Left lung (tissue), 14 donors: ENCODE results near the gene WDR73. TPM values are rescaled to one million over a fixed set of nuclear protein-coding genes. Genes with fewer than 3 reads are reported as not detected.
A peak's percentile ranks its signal among the peaks of the same experiment; 100 is the strongest.

Source experiments
- ATAC-seq: fragments of 200-7000 bp; cut with Tn5 transposase; one replicate; pipeline ENCODE4 v1.9.1; 2020; ENCODE audit warnings: moderate library complexity
- DNase-seq, 4 donors: peaks; one replicate each; pipeline ENCODE4 v3.0.0-alpha.2; 2013 to 2020
- H3K27ac ChIP-seq, 2 donors: fragments of 200-600 bp; sonication (generic) in 1 of 2; one replicate each; pipeline versions ENCODE4 v1.5.0 to v1.8.0; 2020 to 2021
- H3K27me3 ChIP-seq, 2 donors: fragments of 200-600 bp; sonication (generic) in 1 of 2; one replicate each; pipeline versions ENCODE4 v1.5.0 to v1.8.0; 2020 to 2021
- H3K36me3 ChIP-seq, 2 donors: fragments of 200-600 bp; sonication (generic) in 1 of 2; one replicate each; pipeline versions ENCODE4 v1.5.0 to v1.8.0; 2020 to 2021
- H3K4me1 ChIP-seq, 2 donors: fragments of 200-600 bp; one replicate each; pipeline ENCODE4 v1.8.0; 2021
- H3K4me3 ChIP-seq, 2 donors: fragments of 200-600 bp; sonication (generic) in 1 of 2; one replicate each; pipeline versions ENCODE4 v1.5.0 to v1.8.0; 2020 to 2021; ENCODE audit warnings: mild to moderate bottlenecking in 1 of 2
- H3K9me3 ChIP-seq, 2 donors: fragments of 200-600 bp; sonication (generic) in 1 of 2; one replicate each; pipeline versions ENCODE4 v1.5.0 to v1.8.0; 2020 to 2021
- intact Hi-C, 2 donors: fragments of 100-400 bp; cut with DNase I; formaldehyde crosslinking; loops; one replicate each; pipeline versions ENCODE4 v1.11.2 to v1.14.2; 2022
- long read RNA-seq, 12 donors: library from polyadenylated mRNA in 2 of 12; unstranded in 2 of 12; transcript quantifications; one replicate each; pipeline ENCODE4 v2.0.0 and lab custom pipeline, GENCODE V29; 2019 to 2026
- polyA plus RNA-seq, 6 donors: library from polyadenylated mRNA; unstranded; fragments of 120-200 nt; gene quantifications; one replicate each; pipeline ENCODE4 v1.2.1, GENCODE V29; 2013; ENCODE audit not compliant: insufficient read length in 6 of 6
- total RNA-seq, 2 donors: library from RNA; stranded (reverse); fragmentation: NEBNext Ultra II Directional; extraction: Animal tissue kit (Norgen Biotek cat#: 25700); gene quantifications; one replicate each; pipeline ENCODE4 v1.2.1, GENCODE V29; 2021
- TF ChIP-seq, protein P1 (sequence below), 2 donors: fragments of 200-600 bp; sonication (generic) in 1 of 2; IDR thresholded peaks; one replicate each; pipeline versions ENCODE4 v1.5.0 to v1.8.0; 2021; ENCODE audit warnings: antibody characterized with exemption in 2 of 2
- donor health status: DM: no; HTN: yes; CAD: no.
- donor health status: DM: no; HTN: no; CAD: no.

The WDR73 gene
- total RNA-seq = 10 to 100 TPM; 25.5 to 25.7 TPM
- polyA plus RNA-seq = 10 to 100 TPM; 35.6 to 48.2 (median 42.5) TPM
- long read RNA-seq, donor 1, full-length matches to known transcripts = 12 of 29 reads
- long read RNA-seq, donor 1, partial matches to known transcripts = 17 of 29 reads
- long read RNA-seq, donor 1, other reads (novel, unspliced or antisense) = 0 of 29 reads
- long read RNA-seq, donor 2, full-length matches to known transcripts = 11 of 31 reads
- long read RNA-seq, donor 2, partial matches to known transcripts = 20 of 31 reads
- long read RNA-seq, donor 2, other reads (novel, unspliced or antisense) = 0 of 31 reads
- long read RNA-seq, donor 3, full-length matches to known transcripts = 7 of 7 reads
- long read RNA-seq, donor 3, partial matches to known transcripts = 0 of 7 reads
- long read RNA-seq, donor 3, other reads (novel, unspliced or antisense) = 0 of 7 reads
- long read RNA-seq, donor 4, full-length matches to known transcripts = 11 of 20 reads
- long read RNA-seq, donor 4, partial matches to known transcripts = 1 of 20 reads
- long read RNA-seq, donor 4, other reads (novel, unspliced or antisense) = 8 of 20 reads
- long read RNA-seq, donor 5, full-length matches to known transcripts = 11 of 32 reads
- long read RNA-seq, donor 5, partial matches to known transcripts = 21 of 32 reads
- long read RNA-seq, donor 5, other reads (novel, unspliced or antisense) = 0 of 32 reads
- long read RNA-seq, donor 6, full-length matches to known transcripts = 5 of 15 reads
- long read RNA-seq, donor 6, partial matches to known transcripts = 10 of 15 reads
- long read RNA-seq, donor 6, other reads (novel, unspliced or antisense) = 0 of 15 reads
- long read RNA-seq, donor 7, full-length matches to known transcripts = 7 of 20 reads
- long read RNA-seq, donor 7, partial matches to known transcripts = 13 of 20 reads
- long read RNA-seq, donor 7, other reads (novel, unspliced or antisense) = 0 of 20 reads
- long read RNA-seq, donor 8, full-length matches to known transcripts = 15 of 33 reads
- long read RNA-seq, donor 8, partial matches to known transcripts = 18 of 33 reads
- long read RNA-seq, donor 8, other reads (novel, unspliced or antisense) = 0 of 33 reads
- long read RNA-seq, donor 9 = 0 reads
- long read RNA-seq, donor 10, full-length matches to known transcripts = 22 of 32 reads
- long read RNA-seq, donor 10, partial matches to known transcripts = 0 of 32 reads
- long read RNA-seq, donor 10, other reads (novel, unspliced or antisense) = 10 of 32 reads
- long read RNA-seq, donor 11 = 0 reads
- long read RNA-seq, donor 12, full-length matches to known transcripts = 10 of 21 reads
- long read RNA-seq, donor 12, partial matches to known transcripts = 11 of 21 reads
- long read RNA-seq, donor 12, other reads (novel, unspliced or antisense) = 0 of 21 reads

DNA sequence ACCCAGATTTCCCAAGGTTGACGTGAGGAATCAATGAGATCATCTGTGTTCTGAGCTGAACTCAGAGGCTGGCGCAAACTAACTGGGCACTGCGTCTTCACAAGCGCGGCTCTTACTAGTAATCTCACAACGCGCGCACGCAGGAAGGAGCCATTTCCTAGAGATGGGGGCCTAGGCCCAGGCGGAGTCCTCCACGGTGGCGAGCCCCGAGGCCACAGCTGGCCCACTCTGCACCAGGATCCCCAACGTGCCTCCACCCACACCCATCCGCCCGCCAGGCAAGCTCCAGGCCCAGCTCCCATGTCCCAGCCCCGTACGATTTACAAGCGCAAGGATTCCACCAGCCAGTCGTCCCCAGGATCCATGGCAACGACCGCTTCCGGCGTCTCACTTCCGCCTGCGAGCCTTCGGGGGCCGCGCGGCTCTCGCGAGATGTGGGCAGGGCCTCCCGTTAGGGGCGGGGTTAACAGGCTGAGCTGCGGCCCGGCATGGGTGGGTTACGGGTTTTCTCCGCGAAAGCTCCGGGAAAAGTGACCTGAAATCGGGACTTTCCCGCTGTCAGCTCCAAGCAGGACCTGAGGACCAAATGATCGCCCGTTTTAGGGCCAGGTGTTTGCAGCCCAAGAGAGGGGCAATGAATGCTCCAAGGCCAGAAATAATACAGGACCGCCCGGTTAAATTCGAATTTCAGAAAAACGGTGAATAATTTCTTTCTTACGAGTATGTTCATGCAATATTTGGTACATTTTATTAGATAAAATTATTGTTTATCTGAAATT, at the start of gene WDR73:
TSS of gene WDR73 (minus strand) at position 374 of the 779 bp plus-strand sequence. CDS start at position 365, 9 bp downstream.
- peaks cover 13 to 63% of the 10 kb centered on the region in 2 donors for H3K4me1 ChIP-seq

DNA sequence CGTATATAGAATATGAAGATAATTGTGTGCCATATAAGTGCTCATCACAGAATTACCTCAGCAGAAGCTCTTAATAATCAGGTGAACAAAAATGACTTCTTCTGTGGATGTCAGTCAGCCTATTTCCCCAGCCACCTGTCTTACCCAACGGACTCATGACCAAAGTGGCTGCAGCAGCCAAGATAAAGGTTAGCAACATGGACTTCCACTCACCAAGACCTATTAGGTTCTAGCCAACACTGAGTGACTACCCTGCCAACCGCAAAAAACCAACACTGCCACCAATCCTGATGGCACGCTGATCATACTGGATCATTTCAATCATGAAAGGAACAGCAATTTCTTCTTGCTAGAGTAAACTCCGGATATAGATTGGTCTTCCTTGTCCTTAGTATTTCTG, 49.7 kb upstream of the WDR73 start:
- Histone ChIP-seq H3K27ac (peak overlapping the region in 1 of 2 donors; percentile 45), H3K4me1 (peaks cover 0 to 49% of the 10 kb centered on the region in 2 donors), H3K4me3 (no peak overlapping the region), H3K36me3 (peaks cover 0 to 8% of the 10 kb centered on the region in 2 donors), H3K27me3 (no peaks in the 10 kb centered on the region), H3K9me3 (no peaks in the 10 kb centered on the region)
- ATAC-seq (no peak), DNase-seq (no peak)
- TF ChIP-seq, protein P1, sequence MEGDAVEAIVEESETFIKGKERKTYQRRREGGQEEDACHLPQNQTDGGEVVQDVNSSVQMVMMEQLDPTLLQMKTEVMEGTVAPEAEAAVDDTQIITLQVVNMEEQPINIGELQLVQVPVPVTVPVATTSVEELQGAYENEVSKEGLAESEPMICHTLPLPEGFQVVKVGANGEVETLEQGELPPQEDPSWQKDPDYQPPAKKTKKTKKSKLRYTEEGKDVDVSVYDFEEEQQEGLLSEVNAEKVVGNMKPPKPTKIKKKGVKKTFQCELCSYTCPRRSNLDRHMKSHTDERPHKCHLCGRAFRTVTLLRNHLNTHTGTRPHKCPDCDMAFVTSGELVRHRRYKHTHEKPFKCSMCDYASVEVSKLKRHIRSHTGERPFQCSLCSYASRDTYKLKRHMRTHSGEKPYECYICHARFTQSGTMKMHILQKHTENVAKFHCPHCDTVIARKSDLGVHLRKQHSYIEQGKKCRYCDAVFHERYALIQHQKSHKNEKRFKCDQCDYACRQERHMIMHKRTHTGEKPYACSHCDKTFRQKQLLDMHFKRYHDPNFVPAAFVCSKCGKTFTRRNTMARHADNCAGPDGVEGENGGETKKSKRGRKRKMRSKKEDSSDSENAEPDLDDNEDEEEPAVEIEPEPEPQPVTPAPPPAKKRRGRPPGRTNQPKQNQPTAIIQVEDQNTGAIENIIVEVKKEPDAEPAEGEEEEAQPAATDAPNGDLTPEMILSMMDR (IDR thresholded peaks at IDR 0.05) = no peak
- intact Hi-C loops = no loop called here

More for the DNA sequence above, at the start of gene WDR73:
- H3K4me3 ChIP-seq = peak within 1 kb of the TSS; percentile 71 to 87
- peak; percentile 96 to 99 (median 98) for DNase-seq
- H3K27me3 ChIP-seq = no peaks in the 10 kb centered on the region
- H3K9me3 ChIP-seq = no peaks in the 10 kb centered on the region
- H3K27ac ChIP-seq = peak within 1 kb of the TSS; percentile 72 to 94
- H3K36me3 ChIP-seq = peaks cover 0 to 34% of the 10 kb centered on the region in 2 donors
- ATAC-seq = peak; percentile 92
- TF ChIP-seq, protein P1 (IDR thresholded peaks at IDR 0.05) = no peak
- intact Hi-C loops = no loop called here

GRCh38 chr15:84702961-84703482, 48.9 kb upstream of the WDR73 start:
- H3K4me3 ChIP-seq = no peak overlapping the region
- TF ChIP-seq, protein P1 (IDR thresholded peaks at IDR 0.05) = no peak
- H3K4me1 ChIP-seq = peaks cover 0 to 49% of the 10 kb centered on the region in 2 donors
- ATAC-seq (peak; percentile 78), DNase-seq (peak in 2 of 4 donors; percentile 49 to 78)
- H3K27ac ChIP-seq = peak overlapping the region in 1 of 2 donors; percentile 45
- no peaks in the 10 kb centered on the region for H3K27me3 ChIP-seq
- peaks cover 0 to 4% of the 10 kb centered on the region in 2 donors for H3K36me3 ChIP-seq
- H3K9me3 ChIP-seq = no peaks in the 10 kb centered on the region
- intact Hi-C loops = no loop called here

DNA sequence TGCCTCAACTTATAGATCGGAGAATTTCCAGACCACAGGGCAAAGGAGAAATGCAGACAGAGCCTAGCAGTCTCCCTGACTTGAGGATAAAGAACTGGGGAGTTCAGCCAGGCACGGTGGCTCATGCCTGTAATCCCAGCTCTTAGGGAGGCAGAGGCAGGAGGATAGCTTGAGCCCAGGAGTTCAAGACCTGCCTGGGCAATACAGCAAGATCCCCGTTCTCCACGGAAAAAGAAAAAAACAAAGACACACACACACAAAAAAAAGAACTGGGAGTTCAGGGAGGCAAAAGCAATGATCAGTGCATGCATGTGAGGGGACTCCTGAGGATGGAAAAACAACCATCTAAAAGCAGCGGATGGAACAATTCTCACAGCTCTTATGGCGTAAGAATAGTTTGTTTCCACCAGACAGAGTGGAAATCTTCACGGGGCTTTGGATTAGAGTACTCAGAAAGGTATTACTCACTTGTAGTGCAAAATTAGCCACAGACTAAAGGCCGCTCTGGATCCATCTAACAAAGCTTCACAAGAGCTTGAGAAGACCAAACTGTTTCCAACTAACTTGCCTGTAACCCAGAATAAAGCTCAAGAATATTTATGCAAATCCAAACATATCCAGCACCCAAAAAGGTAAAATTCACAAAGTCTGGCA, 45.6 kb upstream of the WDR73 start:
- Histone ChIP-seq H3K27ac (no peak overlapping the region), H3K27me3 (no peaks in the 10 kb centered on the region), H3K9me3 (no peaks in the 10 kb centered on the region), H3K4me3 (no peak overlapping the region), H3K36me3 (peaks cover 0 to 4% of the 10 kb centered on the region in 2 donors), H3K4me1 (peaks cover 0 to 55% of the 10 kb centered on the region in 2 donors)
- TF ChIP-seq, protein P1 (IDR thresholded peaks at IDR 0.05) = no peak
- no peak for ATAC-seq
- intact Hi-C loops = no loop called here
- no peak for DNase-seq
